Measurements from ENCODE around the gene FAM8A1. TPM values are rescaled to one million over a fixed set of nuclear protein-coding genes. Genes with fewer than 3 reads are reported as not detected.

Gene FAM8A1
- total RNA-seq, 3 donors from 2014 or later = 35.1 to 49.2 (median 44.0) TPM

DNA sequence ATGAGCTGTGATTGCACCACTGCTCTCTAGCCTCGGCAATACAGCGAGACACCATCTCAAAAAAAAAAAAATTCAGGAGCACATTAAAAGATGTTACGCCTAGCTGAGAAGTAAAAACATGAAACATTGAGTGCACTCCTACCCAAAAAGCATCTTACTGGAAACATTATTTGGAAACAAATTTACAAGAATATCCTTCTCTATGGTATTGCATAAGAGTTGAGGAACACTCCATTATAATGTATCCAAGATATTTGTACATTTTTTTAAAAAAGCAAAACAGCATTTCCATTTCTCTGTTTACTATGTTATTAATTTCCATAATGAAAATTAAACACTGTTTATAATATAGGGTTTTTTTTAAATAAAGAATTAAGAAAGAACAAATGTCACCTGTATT lies 48.6 kb downstream of the FAM8A1 start:
- no peak overlapping the region for H3K4me3 ChIP-seq
- intact Hi-C loops (cut with DNase I, micrococcal nuclease) = no loop called here
- no peaks in the 10 kb centered on the region for H3K9me3 ChIP-seq
- DNase-seq (no peak), ATAC-seq (no peak)
- peaks cover 3% of the 10 kb centered on the region for H3K36me3 ChIP-seq (ENCODE audit: low read depth)
- TF ChIP-seq, protein P1, sequence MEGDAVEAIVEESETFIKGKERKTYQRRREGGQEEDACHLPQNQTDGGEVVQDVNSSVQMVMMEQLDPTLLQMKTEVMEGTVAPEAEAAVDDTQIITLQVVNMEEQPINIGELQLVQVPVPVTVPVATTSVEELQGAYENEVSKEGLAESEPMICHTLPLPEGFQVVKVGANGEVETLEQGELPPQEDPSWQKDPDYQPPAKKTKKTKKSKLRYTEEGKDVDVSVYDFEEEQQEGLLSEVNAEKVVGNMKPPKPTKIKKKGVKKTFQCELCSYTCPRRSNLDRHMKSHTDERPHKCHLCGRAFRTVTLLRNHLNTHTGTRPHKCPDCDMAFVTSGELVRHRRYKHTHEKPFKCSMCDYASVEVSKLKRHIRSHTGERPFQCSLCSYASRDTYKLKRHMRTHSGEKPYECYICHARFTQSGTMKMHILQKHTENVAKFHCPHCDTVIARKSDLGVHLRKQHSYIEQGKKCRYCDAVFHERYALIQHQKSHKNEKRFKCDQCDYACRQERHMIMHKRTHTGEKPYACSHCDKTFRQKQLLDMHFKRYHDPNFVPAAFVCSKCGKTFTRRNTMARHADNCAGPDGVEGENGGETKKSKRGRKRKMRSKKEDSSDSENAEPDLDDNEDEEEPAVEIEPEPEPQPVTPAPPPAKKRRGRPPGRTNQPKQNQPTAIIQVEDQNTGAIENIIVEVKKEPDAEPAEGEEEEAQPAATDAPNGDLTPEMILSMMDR (IDR thresholded peaks at IDR 0.05) = no peak
- no peaks in the 10 kb centered on the region for H3K4me1 ChIP-seq (ENCODE audit: low read depth)

DNA sequence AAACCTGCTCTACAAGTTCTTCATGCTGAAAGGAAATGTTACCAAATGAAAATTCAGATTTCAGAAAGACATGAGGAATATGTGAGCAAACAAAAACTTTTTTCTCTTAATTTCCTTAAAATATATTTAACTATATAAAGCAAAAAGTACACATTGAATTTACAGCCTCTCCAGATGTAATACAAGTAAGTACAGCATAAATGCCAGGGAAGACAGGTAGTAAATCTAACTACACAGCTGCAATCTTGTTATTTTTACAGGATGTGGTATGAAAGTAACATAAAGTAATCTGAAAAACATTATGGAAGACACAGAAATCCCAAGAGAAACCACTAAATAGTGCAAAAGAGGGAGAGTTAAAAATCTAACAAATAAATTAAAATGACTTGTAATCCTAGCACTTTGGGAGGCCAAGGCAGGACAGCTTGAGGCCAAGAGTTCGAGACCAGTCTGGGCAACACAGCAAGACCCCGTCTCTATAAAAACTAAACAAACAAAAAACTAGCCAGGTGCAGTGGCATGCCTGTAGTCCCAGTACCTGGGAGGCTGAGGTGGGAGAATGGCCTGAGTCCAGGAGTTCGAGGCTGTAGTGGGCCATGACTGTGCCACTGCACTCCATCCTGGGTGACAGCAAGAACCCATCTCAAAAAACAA lies 50.7 kb downstream of the FAM8A1 start:
- intact Hi-C loops (cut with DNase I, micrococcal nuclease) = no loop called here
- Histone ChIP-seq H3K36me3 (ENCODE audit: low read depth) (peaks cover 3% of the 10 kb centered on the region), H3K4me3 (no peak overlapping the region), H3K4me1 (ENCODE audit: low read depth) (no peaks in the 10 kb centered on the region), H3K9me3 (no peaks in the 10 kb centered on the region)
- DNase-seq (no peak), ATAC-seq (no peak)
- TF ChIP-seq, protein P1 (IDR thresholded peaks at IDR 0.05) = no peak

DNA sequence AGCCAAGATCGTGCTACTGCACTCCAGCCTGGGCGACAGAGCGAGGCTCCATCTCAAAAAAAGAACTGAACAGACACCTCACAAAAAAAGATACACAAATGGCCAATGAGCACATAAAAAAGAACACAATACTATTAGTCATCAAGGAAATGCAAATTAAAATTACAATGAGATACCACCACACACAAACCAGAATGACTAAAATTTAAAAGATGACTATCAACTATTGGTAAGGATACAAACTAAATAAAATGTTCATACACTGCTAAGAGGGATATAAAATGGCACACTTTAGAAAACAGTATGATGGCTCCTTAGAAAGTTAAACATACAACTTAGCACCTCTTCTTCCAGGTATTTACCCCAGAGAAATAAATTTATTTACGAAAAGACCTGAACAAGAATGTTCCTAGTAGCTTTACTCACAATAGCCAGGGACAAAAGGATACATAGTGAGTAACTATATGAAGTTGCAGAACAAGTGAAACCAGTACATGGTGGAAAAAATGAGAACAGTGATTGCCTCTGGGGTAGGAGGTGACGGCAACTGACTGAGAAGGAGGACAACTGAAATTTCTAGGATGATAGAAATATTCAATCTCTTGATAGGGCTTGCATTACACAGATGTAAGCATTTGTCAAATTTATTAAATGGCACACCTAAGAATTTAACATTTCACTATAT lies 53.2 kb downstream of the FAM8A1 start:
- peaks cover 3% of the 10 kb centered on the region for H3K36me3 ChIP-seq (ENCODE audit: low read depth)
- intact Hi-C loops (cut with DNase I, micrococcal nuclease) = no loop called here
- TF ChIP-seq, protein P1 (IDR thresholded peaks at IDR 0.05) = no peak

DNA sequence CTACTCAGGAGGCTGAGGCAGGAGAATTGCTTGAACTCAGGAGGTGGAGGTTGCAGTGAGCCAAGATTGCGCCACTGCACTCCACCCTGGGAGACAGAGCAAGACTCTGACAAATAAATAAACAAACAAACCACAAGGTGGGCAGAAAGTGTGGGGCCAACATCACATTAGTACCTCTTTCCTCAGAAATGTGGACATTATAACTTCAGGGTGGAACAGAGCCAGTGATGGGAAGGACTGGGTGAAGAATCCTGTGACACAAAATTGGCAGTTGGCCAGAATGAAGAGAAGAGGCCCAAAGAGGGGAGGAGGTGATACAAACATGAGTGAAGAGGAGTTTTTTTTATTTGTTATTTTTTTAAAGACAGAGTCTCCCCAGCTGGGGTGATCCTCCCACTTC lies 56.0 kb downstream of the FAM8A1 start:
- H3K4me1 ChIP-seq (ENCODE audit: low read depth) = no peaks in the 10 kb centered on the region
- no peak overlapping the region for H3K4me3 ChIP-seq
- no peak for ATAC-seq
- TF ChIP-seq, protein P1 (IDR thresholded peaks at IDR 0.05) = no peak
- H3K9me3 ChIP-seq = no peaks in the 10 kb centered on the region
- intact Hi-C loops (cut with DNase I, micrococcal nuclease) = no loop called here
- DNase-seq = no peak
- no peaks in the 10 kb centered on the region for H3K36me3 ChIP-seq (ENCODE audit: low read depth)

More for the DNA sequence above, 53.2 kb downstream of the FAM8A1 start:
- H3K4me1 ChIP-seq (ENCODE audit: low read depth) = no peaks in the 10 kb centered on the region
- ATAC-seq (no peak), DNase-seq (no peak)
- H3K9me3 ChIP-seq = no peaks in the 10 kb centered on the region
- no peak overlapping the region for H3K4me3 ChIP-seq

DNA sequence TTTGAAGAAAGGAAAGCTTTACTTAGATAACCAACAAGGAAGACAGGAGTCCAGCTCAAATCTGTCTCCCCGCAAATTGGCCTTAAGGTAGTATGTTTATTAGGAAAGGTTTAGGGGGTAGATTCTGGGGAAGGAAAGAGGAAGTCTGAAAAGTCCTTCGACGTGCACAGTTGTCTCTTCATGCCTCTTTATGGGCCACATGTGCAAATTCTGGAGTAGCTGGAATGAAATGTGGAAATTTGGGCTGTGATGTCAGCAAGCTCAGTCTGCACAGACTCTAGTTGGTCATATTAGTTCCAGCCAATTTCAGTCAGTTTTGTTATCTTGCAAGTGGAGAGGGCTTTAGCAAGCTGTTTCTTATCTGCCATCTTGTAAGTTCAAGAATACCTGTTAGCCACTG lies 56.5 kb downstream of the FAM8A1 start:
- Histone ChIP-seq H3K4me1 (ENCODE audit: low read depth) (no peaks in the 10 kb centered on the region), H3K36me3 (ENCODE audit: low read depth) (no peaks in the 10 kb centered on the region), H3K4me3 (no peak overlapping the region), H3K9me3 (no peaks in the 10 kb centered on the region)
- ATAC-seq (no peak), DNase-seq (no peak)
- intact Hi-C loops (cut with DNase I, micrococcal nuclease) = no loop called here
- TF ChIP-seq, protein P1 (IDR thresholded peaks at IDR 0.05) = no peak

Other genes starting within 250 kb of the FAM8A1 start
- 10 to 100 TPM in 1 of 3 donors, 1 to 10 TPM in 2; 2.2 to 56.1 (median 3.4) TPM for gene CAP2, start 206.7 kb upstream of the FAM8A1 start, total RNA-seq
- gene NUP153, start 106.6 kb downstream of the FAM8A1 start, total RNA-seq = 10 to 100 TPM; 29.8 to 34.0 (median 33.3) TPM

Data from mucosa of descending colon (tissue), 3 donors.